IMR-90 (cell line): ENCODE results near the gene SYT17. TPM values are rescaled to one million over a fixed set of nuclear protein-coding genes. Genes with fewer than 3 reads are reported as not detected.

Source experiments
- ATAC-seq: fragments of 200-7000 bp; cut with Tn5 transposase; 2 replicates; pipeline ENCODE4 v1.9.1; 2020; ENCODE audit warnings: low read depth, mild to moderate bottlenecking, moderate library complexity
- BruUV-seq: library from RNA; stranded (reverse); fragments of 400-500 nt; replicated peaks from 2 replicates; lab custom pipeline; 2021; lab: Mats Ljungman, UMichigan
- CTCF ChIA-PET: fragments of 300-600 bp; formaldehyde crosslinking; extraction: SDS; loops from one replicate; lab custom pipeline; 2021; ENCODE audit warnings: antibody characterized with exemption; lab: Yijun Ruan, JAX
- POLR2A ChIA-PET: fragments of 300-600 bp; sonication (Branson Sonifier 250); formaldehyde crosslinking; loops from one replicate; lab custom pipeline; 2022; ENCODE audit warnings: antibody characterized with exemption; ENCODE audit not compliant: unreplicated experiment; lab: Charles Lee
- DNase-seq: peaks from one replicate; pipeline ENCODE4 v3.0.0; 2013
- H2AFZ ChIP-seq: replicated peaks from 2 replicates; pipeline ENCODE3; 2013; ENCODE audit warnings: low read length, mild to moderate bottlenecking; ENCODE audit not compliant: poor library complexity
- H2AK5ac ChIP-seq: 2 replicates; pipeline ENCODE4 v1.6.1; 2013; ENCODE audit warnings: low read depth, low read length, inconsistent platforms
- H2AK9ac ChIP-seq: replicated peaks from 2 replicates; pipeline ENCODE3; 2013; ENCODE audit warnings: mild to moderate bottlenecking, low read depth, low read length, moderate library complexity; ENCODE audit not compliant: poor library complexity
- H2BK120ac ChIP-seq: 2 replicates; pipeline ENCODE4 v1.6.1; 2013; ENCODE audit warnings: low read depth, low read length, inconsistent platforms
- H2BK15ac ChIP-seq: 3 replicates; pipeline ENCODE4 v1.6.1; 2013; ENCODE audit warnings: low read depth, low read length, inconsistent platforms
- H2BK20ac ChIP-seq: 2 replicates; pipeline ENCODE4 v1.6.1; 2013; ENCODE audit warnings: low read depth, mild to moderate bottlenecking, inconsistent platforms, low read length, moderate library complexity
- H2BK5ac ChIP-seq: 2 replicates; pipeline ENCODE4 v1.6.1; 2013; ENCODE audit warnings: mild to moderate bottlenecking, low read depth, low read length, inconsistent platforms; ENCODE audit not compliant: poor library complexity, severe bottlenecking
- H3K14ac ChIP-seq: replicated peaks from 2 replicates; pipeline ENCODE4 v1.6.1; 2013; ENCODE audit warnings: low read depth, low read length, inconsistent platforms
- H3K18ac ChIP-seq: 2 replicates; pipeline ENCODE4 v1.6.1; 2013; ENCODE audit warnings: low read depth, low read length, control low read depth
- H3K23ac ChIP-seq: 2 replicates; pipeline ENCODE4 v1.6.1; 2013; ENCODE audit warnings: low read depth, low read length, inconsistent platforms
- H3K27ac ChIP-seq: 2 replicates; pipeline ENCODE4 v1.5.1; 2013; ENCODE audit warnings: mild to moderate bottlenecking, control low read depth, low read length; ENCODE audit not compliant: insufficient read depth
- H3K27me3 ChIP-seq: 2 replicates; pipeline ENCODE4 v1.6.1; 2013; ENCODE audit warnings: low read length; ENCODE audit not compliant: control insufficient read depth, insufficient read depth
- H3K36me3 ChIP-seq: 2 replicates; pipeline ENCODE4 v1.6.1; 2013; ENCODE audit warnings: low read length, mixed read lengths; ENCODE audit not compliant: control insufficient read depth, insufficient read depth
- H3K4ac ChIP-seq: 2 replicates; pipeline ENCODE4 v1.6.1; 2013; ENCODE audit warnings: low read depth, low read length, inconsistent platforms
- H3K4me1 ChIP-seq: 2 replicates; pipeline ENCODE4 v1.6.1; 2013; ENCODE audit warnings: low read length, mixed read lengths; ENCODE audit not compliant: control insufficient read depth, insufficient read depth
- H3K4me2 ChIP-seq: 2 replicates; pipeline ENCODE4 v1.6.1; 2013; ENCODE audit warnings: low read depth, mild to moderate bottlenecking, control low read depth, low read length, moderate library complexity
- H3K4me3 ChIP-seq: 2 replicates; pipeline ENCODE4 v1.5.1; 2013; ENCODE audit warnings: low read depth, mild to moderate bottlenecking, control low read depth, low read length, moderate library complexity; ENCODE audit not compliant: insufficient read depth
- H3K56ac ChIP-seq: 2 replicates; pipeline ENCODE4 v1.6.1; 2013; ENCODE audit warnings: low read length, inconsistent platforms; ENCODE audit not compliant: insufficient read depth; ENCODE audit errors: extremely low read depth
- H3K79me1 ChIP-seq, 2 experiments: 2 replicates each; pipeline ENCODE4 v1.6.1; 2013; ENCODE audit warnings: low read length in 2 of 2, inconsistent platforms in 1 of 2, low read depth in 1 of 2
- H3K9ac ChIP-seq: 2 replicates; pipeline ENCODE4 v1.6.1; 2013; ENCODE audit warnings: low read depth, low read length, control low read depth
- H3K9me1 ChIP-seq: 2 replicates; pipeline ENCODE4 v1.6.1; 2013; ENCODE audit warnings: low read length, inconsistent platforms; ENCODE audit not compliant: insufficient read depth
- H3K9me3 ChIP-seq: 2 replicates; pipeline ENCODE4 v1.6.1; 2013; ENCODE audit warnings: low read length; ENCODE audit not compliant: control insufficient read depth, insufficient read depth
- H4K20me1 ChIP-seq: 2 replicates; pipeline ENCODE4 v1.6.1; 2013; ENCODE audit warnings: low read length, inconsistent platforms; ENCODE audit not compliant: insufficient read depth
- H4K5ac ChIP-seq: 2 replicates; pipeline ENCODE4 v1.6.1; 2013; ENCODE audit warnings: mild to moderate bottlenecking, low read depth, low read length, control low read depth
- H4K8ac ChIP-seq, 2 experiments: 2 replicates each; pipeline ENCODE4 v1.6.1; 2013; ENCODE audit warnings: low read depth in 2 of 2, low read length in 2 of 2, control low read depth in 1 of 2, inconsistent platforms in 1 of 2
- H4K91ac ChIP-seq: 2 replicates; pipeline ENCODE4 v1.6.1; 2013; ENCODE audit warnings: low read depth, low read length, inconsistent platforms; ENCODE audit not compliant: insufficient read depth
- NFE2L2 ChIP-seq: fragments of 150-350 bp; IDR thresholded peaks from 2 replicates; pipeline ENCODE4 v1.6.1; 2016; ENCODE audit warnings: low read depth, mild to moderate bottlenecking, low read length
- POLR2A ChIP-seq: IDR thresholded peaks from 2 replicates; pipeline ENCODE4 v1.6.1; 2012; ENCODE audit warnings: mild to moderate bottlenecking, low read depth, low read length
- RAD21 ChIP-seq: IDR thresholded peaks from 2 replicates; pipeline ENCODE4 v1.6.1; 2012; ENCODE audit warnings: low read length, improper control_type of control experiment
- RFX5 ChIP-seq: IDR thresholded peaks from 2 replicates; pipeline ENCODE4 v1.8.0; 2012; ENCODE audit warnings: low read depth, mild to moderate bottlenecking, low read length, moderate library complexity
- SMC3 ChIP-seq: fragments of 150-350 bp; IDR thresholded peaks from 2 replicates; pipeline ENCODE4 v1.6.1; 2016; ENCODE audit warnings: low read depth, mild to moderate bottlenecking, antibody characterized with exemption, low read length, moderate library complexity
- WGBS, 2 experiments: methylation state at CpG; one replicate each; pipeline versions ENCODE4 v1.1.5 to v1.1.7; 2013; ENCODE audit warnings: missing lambda C conversion rate in 2 of 2; ENCODE audit not compliant: insufficient read length in 1 of 2; ENCODE audit errors: extremely low coverage in 2 of 2; 5-methylcytosine and 5-hydroxymethylcytosine counted together
- dilution Hi-C: fragments of 300-500 bp; cut with HindIII; formaldehyde crosslinking; loops from one replicate; pipeline ENCODE4 v1.14.3; 2018; ENCODE audit warnings: low sequenced_read_pairs; ENCODE audit not compliant: unreplicated experiment
- in situ Hi-C: fragments of 300-500 bp; cut with MboI; formaldehyde crosslinking; loops from 3 replicates; pipeline ENCODE4 v1.14.3; 2019; ENCODE audit warnings: low sequenced_read_pairs, inconsistent platforms, mixed read lengths
- intact Hi-C: fragments of 100-400 bp; cut with micrococcal nuclease; formaldehyde crosslinking; loops from 2 replicates; pipeline ENCODE4 v1.10.0; 2022
- polyA plus RNA-seq, 3 experiments: library from polyadenylated mRNA; depleted of rRNA; stranded (reverse); fragments of >200 nt; gene quantifications; 2 replicates each; pipeline ENCODE4 v1.2.3, GENCODE V29; 2012; ENCODE audit warnings: low replicate concordance in 1 of 3
- total RNA-seq: library from RNA; depleted of rRNA; stranded (reverse); fragments of >200 nt; gene quantifications from 2 replicates; pipeline ENCODE4 v1.2.3, GENCODE V29; 2012

Gene SYT17
- total and polyA plus RNA-seq, 2 of the 4 experiments (the other 2 are of a cell fraction), result not detected

DNA sequence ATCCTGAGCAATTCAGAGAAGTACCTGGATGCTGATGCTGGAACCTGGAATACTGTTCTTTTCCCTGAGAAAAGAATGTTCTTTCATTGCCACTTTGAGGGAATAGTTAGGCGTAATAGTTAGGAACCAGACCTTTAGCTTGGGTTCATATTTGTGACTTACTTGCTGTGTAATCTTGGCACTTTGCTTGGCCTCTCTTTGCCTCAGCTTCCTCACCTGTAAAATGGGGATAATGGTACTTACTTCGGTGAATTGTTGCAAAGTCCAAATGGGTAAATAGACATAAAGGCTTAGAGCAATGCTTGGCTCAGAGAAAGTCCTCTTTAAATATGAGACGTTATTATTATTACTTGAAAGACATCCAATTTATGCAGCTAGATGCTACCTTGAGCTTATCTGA, 62.5 kb downstream of the SYT17 start:
- Histone ChIP-seq H3K36me3 (no peaks in the 10 kb centered on the region), H4K91ac (no peak overlapping the region), H2BK120ac (no peak overlapping the region), H3K9ac (no peak overlapping the region), H3K4ac (no peak overlapping the region), H2AK9ac (no peak overlapping the region), H3K14ac (no peak overlapping the region), H2BK15ac (no peak overlapping the region), H3K4me1 (peaks cover 4% of the 10 kb centered on the region), H3K23ac (no peak overlapping the region), H2AFZ (no peak overlapping the region), H4K8ac (no peak overlapping the region), H3K79me1 (no peaks in the 10 kb centered on the region), H3K18ac (no peak overlapping the region), H4K5ac (no peak overlapping the region), H3K9me3 (no peaks in the 10 kb centered on the region), H3K4me2 (no peak overlapping the region), H3K9me1 (no peaks in the 10 kb centered on the region), H4K20me1 (no peaks in the 10 kb centered on the region), H2BK20ac (no peak overlapping the region), H3K27ac (no peak overlapping the region), H2BK5ac (no peak overlapping the region), H3K4me3 (no peak overlapping the region), H2AK5ac (no peak overlapping the region), H3K27me3 (no peaks in the 10 kb centered on the region), H3K56ac (no peak overlapping the region)
- intact Hi-C loops (no loop called here), dilution Hi-C loops (no loop called here), in situ Hi-C loops (no loop called here)
- DNase-seq (no peak), ATAC-seq (no peak)
- TF ChIP-seq RAD21 (no peak), NFE2L2 (no peak), RFX5 (no peak), SMC3 (no peak), POLR2A (no peak)
- POLR2A ChIA-PET, result no interaction called here
- WGBS, 2 experiments, result no CpG with 5 or more reads among the region's 3 CpGs
- CTCF ChIA-PET, result interaction anchor here (0.7 kb wide), 1 partner anchor 200 kb away, joined by 6 read pairs; no protein-coding TSS in a partner anchor
- BruUV-seq, result no TSS peak
